NCI-H2227 (cell line): ENCODE data around the gene SHROOM2.
"Not testable (repeated sequence)": the region's sequence is repeated elsewhere in the genome, so short reads cannot be mapped to it uniquely, and the experiment has no call there.

ENCODE experiments used
- DNase-seq: peaks from one replicate; lab custom pipeline; 2025; ENCODE audit not compliant: unreplicated experiment; lab: John Stamatoyannopoulos, UW

The SHROOM2 gene, protein sequence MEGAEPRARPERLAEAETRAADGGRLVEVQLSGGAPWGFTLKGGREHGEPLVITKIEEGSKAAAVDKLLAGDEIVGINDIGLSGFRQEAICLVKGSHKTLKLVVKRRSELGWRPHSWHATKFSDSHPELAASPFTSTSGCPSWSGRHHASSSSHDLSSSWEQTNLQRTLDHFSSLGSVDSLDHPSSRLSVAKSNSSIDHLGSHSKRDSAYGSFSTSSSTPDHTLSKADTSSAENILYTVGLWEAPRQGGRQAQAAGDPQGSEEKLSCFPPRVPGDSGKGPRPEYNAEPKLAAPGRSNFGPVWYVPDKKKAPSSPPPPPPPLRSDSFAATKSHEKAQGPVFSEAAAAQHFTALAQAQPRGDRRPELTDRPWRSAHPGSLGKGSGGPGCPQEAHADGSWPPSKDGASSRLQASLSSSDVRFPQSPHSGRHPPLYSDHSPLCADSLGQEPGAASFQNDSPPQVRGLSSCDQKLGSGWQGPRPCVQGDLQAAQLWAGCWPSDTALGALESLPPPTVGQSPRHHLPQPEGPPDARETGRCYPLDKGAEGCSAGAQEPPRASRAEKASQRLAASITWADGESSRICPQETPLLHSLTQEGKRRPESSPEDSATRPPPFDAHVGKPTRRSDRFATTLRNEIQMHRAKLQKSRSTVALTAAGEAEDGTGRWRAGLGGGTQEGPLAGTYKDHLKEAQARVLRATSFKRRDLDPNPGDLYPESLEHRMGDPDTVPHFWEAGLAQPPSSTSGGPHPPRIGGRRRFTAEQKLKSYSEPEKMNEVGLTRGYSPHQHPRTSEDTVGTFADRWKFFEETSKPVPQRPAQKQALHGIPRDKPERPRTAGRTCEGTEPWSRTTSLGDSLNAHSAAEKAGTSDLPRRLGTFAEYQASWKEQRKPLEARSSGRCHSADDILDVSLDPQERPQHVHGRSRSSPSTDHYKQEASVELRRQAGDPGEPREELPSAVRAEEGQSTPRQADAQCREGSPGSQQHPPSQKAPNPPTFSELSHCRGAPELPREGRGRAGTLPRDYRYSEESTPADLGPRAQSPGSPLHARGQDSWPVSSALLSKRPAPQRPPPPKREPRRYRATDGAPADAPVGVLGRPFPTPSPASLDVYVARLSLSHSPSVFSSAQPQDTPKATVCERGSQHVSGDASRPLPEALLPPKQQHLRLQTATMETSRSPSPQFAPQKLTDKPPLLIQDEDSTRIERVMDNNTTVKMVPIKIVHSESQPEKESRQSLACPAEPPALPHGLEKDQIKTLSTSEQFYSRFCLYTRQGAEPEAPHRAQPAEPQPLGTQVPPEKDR (N-terminal part only)

DNA sequence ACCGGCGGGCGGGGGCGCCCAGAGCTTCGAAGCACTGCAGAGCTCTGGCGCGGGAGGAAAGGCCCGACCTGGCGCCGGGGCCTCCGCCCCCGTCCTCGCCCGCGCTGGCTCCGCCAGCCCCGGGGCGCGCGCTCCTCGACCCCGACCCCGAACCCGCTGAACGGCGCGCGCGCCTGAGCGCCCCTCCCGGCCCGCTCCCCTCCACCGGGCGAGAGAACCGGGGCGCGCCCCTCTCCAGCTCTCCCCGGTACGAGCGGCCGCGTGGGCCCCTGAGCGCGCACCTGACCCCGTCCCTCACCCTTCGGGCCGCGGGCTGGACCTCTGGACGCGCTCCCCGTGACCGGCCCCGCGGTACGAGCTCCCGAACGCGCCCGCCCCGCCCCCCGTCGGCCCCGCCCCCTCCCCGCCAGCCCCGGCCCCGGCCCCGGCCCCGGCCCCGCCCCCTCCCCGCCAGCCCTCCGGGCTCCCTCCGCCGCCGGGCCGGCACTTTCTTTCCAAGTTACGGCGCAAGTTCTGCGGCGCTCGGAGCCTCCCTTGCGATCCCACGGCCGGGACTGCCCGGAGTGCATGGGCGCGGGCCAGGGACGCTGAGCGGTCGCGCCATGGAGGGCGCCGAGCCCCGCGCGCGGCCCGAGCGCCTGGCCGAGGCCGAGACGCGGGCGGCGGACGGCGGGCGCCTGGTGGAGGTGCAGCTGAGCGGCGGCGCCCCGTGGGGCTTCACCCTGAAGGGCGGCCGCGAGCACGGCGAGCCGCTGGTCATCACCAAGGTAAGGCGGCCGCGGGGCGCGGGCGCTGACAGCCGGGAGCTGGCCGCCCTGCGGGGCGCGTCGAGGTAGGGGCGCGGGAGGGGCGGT lies at the start of gene SHROOM2:
Gene SHROOM2 (plus strand): TSS at position 486 of the 854 bp plus-strand sequence. CDS start 117 bp downstream, at position 603.
- peak; percentile 14 for DNase-seq

DNA sequence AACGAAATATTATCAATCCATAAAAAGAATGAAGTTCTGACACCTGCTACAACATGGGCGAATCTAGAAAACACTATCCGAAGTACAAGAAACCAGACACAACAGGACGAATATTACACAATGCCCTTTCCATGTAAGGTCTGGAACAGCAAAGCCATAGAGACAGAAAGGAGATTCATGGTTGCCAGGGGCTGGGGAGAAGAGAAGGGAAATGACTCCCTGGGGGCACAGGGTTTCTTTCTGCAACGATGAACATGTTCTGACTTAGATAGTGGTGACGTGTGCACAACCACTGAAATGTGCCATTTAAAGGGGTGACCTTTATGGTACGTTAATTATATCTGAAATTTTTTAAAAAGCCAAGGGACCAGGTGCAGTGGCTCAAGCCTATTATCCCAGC lies 48.9 kb upstream of the SHROOM2 start:
- no peak for DNase-seq

DNA sequence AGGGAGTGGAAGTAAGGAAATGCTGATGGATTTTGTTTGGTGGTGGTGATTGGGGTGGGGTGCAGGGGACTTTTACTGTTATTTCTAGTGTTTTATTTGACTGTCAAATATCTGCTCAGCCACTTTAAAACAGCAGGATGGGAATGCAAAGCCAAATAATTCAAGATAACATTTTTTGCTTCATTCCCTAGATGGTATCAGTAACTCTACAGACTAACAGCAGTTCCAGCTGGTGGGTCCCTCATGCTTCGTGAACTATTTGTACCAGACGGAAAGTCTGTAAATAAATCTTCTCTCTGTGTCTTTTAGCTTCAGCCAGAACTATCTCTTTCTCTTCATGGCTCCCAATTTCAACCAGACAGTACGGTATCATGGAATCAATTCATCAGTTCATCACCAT lies 48.1 kb upstream of the SHROOM2 start:
- no peak for DNase-seq

DNA sequence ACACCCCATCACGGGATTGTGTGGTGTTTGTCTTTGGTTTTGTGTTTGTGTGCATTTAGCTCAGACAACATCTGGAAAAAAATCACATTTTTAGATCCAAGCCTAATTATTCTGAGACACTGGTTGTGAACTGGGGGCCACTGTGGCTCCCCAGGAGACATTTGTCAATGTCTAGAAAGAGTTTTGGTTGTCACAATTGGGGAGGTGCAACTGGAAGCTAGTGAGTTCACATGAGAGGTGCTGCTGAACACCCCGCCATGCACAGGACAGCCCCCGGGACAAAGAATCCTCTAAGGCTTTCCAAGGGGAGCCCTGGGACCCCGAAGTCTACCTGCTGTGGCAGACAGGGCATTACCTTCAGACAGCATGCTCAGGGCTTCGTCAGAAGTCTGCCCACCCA lies 47.1 kb upstream of the SHROOM2 start:
- no peak for DNase-seq

DNA sequence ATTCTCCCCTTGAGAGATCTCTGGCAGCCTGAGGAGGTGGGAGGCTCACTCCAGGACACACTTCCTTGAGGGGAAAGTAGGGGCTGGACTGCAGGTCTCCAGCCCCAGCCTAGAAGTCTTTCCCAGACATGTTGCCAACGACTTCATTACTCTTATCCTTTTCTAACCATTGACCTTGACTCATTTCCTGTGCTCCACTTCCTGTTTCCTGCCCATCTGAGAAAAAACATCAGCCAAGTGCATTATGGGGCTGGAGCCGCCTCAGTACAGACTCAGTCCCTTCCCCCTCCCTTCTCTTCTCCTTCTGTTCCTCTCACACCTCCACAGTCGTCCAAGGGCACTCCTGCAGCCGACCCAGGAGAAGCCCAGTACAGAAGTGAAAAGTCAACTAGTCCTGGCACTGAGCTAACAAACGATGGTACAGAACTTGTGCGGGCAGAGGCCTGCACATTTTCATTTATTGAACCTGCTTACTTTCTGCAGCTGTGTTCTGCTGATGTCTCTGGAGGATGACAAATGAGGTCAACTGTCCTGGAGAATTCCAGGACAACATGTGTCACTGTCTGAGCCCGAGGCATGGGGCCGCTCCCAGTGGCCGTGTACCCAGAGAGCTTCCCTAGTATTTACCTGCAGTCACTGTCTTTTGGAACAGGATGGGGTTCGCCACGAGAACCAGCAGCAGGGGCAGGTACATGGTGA lies 40.7 kb upstream of the SHROOM2 start:
- DNase-seq, result no peak

DNA sequence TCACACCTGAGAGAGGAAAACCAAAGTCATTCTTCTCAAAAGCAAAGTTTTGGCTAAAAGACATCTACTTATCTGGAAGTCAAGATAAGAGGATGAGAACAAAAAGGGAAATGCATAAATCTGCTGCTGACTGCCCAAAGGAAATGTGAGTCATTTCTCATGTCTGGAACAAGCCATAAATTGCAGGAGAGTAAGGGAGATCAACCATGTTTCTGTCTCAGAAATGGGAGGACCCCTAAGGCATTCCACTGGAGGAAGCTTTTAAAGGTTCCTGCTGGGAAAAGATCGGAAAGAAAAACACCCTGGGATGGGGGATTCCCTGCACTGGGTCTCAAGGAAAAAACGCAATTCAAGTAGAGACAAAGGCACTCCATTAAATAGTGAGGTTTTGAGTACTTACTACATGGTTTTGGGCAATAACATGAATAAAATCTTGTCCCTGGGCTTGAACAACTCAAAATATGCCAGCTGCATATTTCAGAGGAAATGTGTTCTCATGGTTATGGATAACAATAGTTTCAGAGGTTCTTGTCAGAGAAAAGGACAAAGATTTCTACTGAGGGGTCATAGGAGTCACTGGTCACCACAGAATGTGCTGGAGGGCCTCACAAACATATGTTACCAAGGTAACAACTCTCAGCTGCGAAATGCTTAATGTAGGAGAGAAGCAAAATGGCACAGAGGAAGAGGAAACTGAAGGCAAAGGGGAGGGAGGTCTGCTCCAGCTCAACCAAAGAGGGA lies 39.9 kb upstream of the SHROOM2 start:
- DNase-seq, result no peak

DNA sequence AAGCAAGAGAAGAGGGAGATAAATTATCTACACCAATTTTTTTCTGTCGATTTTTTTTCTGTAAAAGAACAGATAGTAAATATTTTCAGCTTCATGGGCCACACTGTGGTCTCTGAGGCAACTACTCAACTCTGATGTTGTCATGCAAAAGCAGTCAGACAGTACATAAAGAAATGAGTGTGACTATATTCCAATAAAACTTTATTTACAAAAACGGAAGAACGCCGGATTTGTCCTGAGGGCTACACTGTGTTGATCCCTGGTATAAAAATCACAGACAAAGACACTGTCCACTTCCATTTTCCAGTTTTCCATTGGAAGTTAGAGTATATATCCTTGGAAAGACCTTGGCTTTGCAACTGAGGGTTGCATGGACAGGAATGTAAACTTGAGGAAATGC lies 38.6 kb upstream of the SHROOM2 start:
- no peak for DNase-seq

DNA sequence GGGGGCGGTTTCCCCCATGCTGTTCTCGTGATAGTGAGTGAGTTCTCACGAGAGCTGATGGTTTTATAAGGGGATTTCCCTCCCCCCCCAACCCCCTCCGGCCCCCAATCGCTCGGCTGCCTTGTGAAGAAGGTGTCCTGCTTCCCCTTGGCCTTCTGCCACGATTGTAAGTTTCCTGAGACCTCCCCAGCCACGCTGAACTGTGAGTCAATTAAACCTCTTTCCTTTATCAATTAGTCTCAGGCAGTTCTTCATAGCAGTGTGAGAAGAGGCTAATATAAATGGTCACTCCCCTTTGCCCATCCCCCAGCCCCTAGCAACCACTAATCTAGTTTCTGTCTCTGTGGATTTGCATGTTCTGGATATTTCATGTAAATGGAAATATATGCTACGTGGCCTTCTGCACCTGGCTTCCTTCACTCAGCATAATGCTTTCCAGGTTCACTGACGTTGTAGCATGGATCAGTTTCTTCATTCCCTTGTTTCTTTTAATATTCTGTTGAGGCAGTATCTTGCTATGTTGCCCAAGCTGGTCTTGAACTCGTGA lies 37.0 kb upstream of the SHROOM2 start:
- no peak for DNase-seq

DNA sequence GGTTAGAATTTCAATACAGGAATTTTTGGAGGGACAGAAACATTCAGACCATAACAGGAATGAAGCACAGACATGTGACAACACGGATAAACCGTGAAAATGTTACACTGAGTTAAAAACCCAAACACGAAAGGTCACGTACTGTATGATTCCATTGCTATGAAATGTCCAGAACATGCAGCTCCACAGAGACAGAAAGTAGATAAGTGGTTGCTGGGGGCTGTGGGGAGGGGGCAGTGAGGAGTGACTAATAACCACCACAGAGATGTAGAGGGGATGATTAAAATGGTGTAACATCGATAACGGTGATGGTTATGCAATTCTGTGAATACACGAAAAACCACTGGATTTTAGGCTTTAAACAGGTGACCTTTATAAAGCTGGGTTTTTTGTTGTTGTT lies 28.9 kb upstream of the SHROOM2 start:
- DNase-seq, result no peak

DNA sequence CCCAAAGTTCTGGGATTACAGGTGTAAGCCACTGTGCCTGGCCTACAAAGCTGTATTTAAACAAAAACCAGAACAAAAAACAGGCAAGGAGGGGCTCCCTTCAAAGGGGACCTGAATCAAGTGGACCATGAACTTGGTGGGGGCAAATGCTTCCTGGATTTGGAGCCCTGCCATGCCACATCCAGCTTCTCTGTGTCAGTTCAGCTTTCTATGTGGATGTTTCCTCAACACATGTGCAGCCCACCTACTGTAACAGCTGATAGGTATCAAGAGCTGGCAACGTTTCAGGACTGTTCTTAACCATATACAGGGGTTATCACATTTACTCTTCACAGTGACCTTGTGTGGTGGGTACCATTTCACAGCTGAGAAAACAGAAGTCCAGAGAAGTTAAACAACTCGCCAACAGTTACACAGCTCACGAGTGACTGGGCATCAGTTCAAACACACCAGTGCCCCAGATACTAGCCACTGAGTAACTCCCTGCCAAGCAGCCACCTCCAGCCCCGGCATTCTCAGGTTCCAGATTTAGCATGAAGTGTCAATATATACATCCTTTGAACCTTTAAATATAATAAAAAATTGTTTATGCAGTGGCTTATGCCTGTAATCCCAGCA lies 28.1 kb upstream of the SHROOM2 start:
- DNase-seq, result no peak

DNA sequence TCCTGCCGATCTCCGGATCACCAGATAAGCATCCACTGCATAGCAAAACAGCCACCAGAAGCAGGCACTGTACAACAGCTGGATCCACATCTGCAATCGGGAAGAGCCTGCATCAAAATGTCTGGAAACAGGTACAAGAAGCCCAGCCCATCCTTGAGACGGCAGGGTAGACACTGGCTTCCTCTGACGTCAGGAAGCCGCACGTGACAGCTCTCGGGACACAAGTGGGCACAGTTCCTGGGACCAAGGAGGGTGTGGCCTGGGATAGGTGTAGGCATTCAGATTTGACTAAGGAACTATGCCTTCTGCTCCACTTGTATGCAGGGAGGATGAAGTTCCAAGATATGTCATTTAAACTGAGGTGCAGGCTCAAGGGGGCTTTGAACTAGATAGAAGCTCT lies 26.9 kb upstream of the SHROOM2 start:
- peak; percentile 4 for DNase-seq

DNA sequence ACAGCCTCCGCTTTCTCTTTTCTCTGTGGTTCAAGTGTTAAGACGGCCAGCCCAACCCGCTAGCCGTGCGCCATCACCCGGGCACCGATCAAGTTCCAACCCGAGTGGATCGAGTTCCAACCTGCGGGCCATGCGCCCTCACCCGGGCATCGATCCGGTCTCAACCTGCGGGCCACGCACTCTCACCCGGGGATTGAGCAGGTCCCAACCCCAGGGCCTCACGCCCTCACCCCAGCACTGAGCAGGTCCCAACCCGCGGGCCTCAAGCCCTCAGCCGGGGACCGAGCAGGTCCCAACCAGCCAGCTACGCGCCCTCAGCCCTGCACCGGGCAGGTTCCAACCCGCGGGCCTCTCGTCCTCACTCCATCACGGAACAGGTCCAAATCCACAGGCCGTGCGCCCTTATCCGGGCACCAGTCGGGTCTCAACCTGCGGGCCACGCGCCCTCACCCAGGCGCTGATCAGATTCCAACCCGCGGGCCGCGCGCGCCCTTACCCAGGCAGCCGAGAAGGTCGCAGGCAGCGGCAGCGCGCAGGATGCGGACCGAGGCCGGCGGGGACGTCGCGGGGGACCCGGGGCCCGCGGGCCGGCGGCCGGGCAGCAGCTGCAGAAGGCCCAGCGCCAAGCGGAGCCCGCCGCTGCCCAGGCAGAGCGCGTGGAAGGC lies 21.0 kb upstream of the SHROOM2 start:
- no peak for DNase-seq

DNA sequence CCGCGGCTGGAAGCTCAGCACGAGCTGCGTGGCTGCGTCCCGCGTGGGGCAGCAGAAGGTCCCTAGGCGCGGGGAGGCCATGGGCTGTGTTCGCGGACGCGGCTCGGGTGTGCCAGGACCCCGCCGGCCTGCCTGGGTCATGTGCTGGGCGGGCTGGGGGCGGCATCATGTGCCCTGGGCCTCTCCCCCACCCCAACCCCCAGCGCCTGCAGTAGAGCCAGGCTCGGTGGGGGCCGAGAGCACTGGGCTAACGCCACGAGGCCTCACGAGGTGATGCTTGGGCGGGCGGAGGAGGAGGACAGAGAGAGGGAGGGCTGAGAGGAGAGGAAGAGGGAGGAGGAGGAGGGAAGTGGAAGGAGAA lies 20.5 kb upstream of the SHROOM2 start, which contains the start of gene GPR143:
Gene GPR143 (minus strand): TSS at position 111 of the 361 bp plus-strand sequence. CDS start 30 bp downstream, at position 81.
- DNase-seq, result no peak

DNA sequence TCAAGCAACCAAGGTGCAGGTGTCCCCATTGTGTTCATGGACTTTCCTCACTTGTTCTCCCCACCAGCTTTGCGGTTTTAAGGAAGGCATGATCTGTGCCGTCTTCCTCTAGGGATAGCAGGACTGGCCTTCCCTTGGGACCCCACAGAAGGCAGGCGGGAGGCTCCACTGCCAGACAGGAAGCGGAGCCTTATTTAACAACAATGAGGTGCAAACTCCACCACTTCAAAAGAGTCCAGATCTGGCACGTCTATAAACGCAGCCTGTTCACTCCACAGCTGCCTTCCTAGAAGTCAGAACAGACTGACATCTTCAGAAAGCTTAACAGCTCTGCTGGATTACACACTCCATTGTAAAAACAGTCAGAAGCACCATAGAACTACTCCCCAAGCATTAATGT lies 18.9 kb upstream of the SHROOM2 start:
- no peak for DNase-seq

DNA sequence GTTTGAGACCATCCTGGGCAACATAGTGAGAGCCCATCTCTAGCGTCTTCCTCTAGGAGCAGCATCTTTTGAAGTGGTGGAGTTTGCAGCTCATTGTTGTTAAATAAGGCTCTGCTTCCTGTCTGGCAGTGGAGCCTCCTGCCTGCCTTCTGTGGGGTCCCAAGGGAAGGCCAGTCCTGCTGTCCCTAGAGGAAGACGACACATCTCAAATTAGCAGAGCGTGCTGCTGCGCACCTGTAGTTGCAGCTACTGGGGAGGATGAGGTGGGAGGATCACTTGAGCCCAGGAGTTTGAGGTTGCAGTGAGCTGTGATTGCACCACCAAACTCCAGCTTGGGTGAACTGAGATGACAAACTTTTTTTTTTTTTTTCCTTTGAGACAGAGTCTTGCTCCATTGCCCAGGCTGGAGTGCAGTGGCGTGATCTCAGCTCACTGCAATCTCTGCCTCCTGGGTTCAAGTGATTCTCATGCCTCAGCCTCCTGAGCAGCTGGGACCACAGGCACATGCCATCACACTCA lies 17.8 kb upstream of the SHROOM2 start:
- not testable (repeated sequence) for DNase-seq

DNA sequence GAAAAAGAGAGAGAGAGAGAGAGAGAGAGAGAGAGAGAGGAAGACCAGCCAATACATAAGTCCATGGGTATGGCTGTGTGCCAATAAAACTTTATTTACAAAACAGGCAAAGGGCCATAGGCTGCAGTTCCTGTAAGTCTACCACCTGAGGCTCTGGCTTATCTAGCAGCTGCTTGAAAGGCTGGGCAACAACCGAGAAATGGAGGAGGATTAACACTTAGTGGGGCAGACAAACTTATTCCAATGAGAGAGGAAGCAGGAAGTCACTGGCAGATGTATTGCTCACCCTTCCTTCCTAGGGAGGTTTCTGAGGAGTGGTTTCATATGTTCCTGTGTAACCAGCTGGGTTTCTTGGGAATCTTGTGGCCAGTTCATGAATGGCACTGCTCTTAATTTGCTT lies 15.9 kb upstream of the SHROOM2 start:
- DNase-seq, result no peak

DNA sequence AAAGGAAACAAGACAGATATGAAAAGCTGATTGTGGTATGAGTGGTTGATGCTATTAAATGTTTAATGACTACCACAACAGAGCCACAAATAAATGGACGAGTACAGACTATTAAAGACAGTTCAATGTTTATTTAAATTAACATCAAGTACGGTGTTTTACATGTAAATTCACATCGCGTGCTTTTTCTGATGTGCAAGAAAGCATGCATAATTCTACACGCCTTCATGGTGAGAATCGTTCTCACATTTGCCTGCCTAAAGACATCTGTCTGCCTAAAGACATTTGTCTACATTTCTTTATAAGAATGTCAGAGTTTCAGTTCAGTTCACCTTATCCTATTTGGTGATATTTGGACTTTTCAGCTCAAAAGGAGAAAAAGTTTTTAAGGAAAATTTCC lies 13.3 kb upstream of the SHROOM2 start:
- DNase-seq, result no peak
